HG03442 (cell line): ENCODE measurements around the gene MACF1.
A peak's percentile ranks its signal among the peaks of the same experiment; 100 is the strongest.
"Not testable (repeated sequence)": the region's sequence is repeated elsewhere in the genome, so short reads cannot be mapped to it uniquely, and the experiment has no call there.

ENCODE experiments used
- ATAC-seq: cut with Tn5 transposase; IDR thresholded peaks from one replicate; pipeline ENCODE4 v1.9.1; 2021; ENCODE audit warnings: mild to moderate bottlenecking, moderate library complexity; ENCODE audit not compliant: unreplicated experiment

The MACF1 gene

DNA sequence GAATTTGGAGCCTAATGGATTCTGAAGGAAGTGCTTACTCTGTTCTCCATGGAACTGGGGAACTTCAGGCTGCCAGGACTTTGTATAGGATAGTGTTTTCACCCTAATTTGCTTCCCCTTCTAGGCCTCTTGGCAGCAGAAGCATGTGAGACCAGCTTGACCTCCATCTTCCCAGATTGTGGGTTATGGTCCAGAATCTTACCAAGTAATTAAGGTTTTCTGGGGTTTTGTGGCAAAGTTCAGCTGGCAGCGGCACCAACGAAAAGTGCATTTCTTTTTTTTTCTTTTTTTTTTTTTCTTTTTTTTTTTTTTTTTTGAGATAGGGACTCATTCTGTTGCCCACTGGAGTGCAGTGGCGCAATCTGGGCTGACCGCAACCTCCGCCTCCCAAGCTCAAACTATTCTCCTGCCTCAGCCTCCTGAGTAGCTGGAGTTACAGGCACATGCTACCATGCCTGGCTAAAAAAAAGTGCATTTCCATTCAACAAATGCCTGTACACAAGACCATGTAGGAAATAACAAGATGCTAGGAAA lies 283.6 kb downstream of the MACF1 start:
- no peak for ATAC-seq

DNA sequence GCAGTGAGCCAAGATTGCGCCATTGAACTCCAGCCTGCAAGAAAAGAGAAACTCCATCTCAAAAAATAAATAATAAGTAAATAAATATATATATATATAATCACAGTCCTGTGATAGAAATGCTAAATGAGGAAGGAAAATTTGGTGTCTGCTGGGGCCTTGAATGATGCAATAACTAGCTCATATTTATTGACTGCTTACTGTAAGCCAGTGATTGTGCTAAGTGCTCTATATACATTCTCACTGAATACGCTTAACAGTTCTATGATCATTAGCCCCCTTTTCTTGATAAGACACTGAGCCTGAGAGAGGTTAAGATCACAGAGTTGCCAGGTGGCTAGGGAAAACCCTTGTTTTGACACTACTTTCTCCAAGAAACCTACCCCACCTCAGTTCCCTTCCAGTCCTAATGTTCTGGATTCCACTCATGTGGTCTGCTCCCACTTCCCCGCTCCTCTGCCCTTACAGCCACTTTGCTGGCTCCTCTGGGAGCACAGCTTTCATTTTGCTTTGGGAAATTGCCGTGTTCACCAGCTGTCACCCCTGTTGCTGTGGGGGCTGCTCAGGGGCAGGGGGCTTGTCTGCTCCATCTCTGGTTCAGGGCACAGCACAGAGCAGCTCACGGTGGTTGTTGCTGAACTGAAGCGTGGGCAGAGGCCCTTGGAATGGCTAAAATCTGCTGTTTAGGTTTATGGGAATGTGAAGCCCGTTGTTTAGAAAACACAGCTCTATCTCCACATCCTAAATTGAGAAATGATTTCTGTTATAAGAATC lies 284.5 kb downstream of the MACF1 start:
- no peak for ATAC-seq

DNA sequence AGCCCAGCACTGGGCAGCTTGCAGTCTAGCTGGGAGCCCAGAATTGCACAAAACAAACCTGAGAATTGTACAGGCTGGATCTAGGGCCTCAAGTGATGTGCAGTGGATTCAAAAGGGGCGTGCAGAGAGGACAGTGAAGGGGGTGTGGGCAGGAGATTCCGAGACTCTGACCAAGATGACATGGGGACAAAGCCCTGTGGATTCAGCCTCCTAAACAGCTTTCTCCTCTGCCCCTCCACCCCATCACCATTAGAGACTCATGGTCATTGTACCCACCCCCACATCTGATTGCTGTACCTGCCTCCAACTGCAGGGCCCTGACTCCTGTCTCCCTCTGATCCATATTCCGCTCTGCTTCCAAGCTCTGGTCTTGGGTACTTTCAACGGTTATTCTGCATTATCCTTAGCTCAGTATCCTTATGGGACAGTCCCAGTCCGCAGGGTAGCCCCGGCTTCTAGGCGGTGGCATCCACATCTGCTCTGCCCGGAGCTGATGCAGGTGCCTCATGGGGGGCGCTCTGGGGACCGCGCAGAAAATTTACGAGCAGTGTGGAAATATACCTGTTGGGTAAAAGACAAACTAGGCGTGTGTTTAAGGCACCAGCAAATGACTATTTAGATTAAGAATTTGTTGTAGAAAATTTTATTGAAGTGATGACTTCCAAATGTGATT lies 285.2 kb downstream of the MACF1 start:
- no peak for ATAC-seq

DNA sequence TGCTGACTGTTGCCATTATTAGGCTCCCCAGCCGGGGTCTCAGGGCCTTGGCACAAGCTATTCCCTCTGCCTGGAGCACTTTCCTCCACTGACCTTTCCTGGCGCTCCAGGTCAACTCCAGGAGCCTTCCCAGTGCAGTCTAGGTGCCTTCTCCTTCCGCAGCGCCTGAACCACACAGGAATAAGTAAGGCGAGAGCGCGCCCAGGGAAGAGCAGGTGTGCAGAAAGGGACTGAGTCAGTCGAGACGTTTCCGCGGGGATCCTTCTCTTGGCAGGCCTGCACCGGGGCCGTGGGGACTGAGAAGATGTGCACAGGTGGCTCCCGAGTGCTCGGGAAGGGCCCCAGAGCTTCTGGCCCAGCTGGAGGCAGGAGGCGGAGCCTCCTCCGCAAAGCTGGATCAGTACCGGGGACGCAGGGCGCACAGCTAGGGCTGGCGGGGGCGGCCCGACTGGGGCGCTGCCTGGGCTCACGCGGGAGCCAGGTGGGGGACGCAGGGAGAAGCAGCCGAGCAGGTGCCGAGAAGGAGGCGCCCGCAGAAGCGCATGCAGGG lies 286.2 kb downstream of the MACF1 start:
- ATAC-seq, result peak; percentile 23

DNA sequence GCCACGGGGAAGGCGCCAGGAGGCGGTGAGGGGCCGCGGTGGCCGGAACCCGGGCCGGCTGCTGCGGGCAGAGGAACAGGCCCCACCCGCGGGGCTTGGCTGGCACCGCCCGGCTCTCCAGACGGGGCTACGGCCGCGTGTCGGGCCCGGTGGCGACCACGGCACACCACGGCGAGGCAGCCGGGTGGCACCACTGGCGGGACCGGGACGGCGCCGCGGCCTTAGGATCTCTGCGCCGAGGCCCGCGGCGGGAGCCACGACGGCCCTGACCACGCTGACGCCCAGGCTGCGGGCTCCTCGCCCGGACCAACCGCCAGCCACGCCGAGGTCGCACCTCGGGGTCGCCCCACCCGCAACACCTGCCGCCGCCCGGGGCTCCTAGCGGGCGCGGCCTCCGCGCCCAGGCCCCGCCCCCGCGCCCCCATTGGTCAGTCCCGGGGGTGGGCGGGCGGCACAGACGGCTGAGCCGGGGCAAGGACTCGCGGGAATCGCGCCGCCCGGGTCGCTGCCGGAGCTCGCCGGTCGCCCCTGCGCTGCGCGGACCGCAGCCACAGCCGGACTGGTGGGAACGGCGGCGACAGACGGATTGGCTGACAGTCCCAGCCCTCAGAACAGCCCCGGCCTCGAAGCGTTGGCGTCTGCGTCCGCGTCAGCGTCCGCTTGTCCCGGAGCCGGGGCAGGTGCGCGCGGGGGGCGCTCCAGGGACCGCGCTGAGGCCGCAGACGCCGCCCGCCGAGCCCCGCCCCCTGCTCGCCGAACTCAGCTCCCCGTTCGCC lies 286.8 kb downstream of the MACF1 start, which contains the start of gene BMP8A:
BMP8A (plus strand) TSS at position 491 of the 776 bp plus-strand sequence. CDS start 356 bp downstream, outside the sequence.
- ATAC-seq, result peak; percentile 58

DNA sequence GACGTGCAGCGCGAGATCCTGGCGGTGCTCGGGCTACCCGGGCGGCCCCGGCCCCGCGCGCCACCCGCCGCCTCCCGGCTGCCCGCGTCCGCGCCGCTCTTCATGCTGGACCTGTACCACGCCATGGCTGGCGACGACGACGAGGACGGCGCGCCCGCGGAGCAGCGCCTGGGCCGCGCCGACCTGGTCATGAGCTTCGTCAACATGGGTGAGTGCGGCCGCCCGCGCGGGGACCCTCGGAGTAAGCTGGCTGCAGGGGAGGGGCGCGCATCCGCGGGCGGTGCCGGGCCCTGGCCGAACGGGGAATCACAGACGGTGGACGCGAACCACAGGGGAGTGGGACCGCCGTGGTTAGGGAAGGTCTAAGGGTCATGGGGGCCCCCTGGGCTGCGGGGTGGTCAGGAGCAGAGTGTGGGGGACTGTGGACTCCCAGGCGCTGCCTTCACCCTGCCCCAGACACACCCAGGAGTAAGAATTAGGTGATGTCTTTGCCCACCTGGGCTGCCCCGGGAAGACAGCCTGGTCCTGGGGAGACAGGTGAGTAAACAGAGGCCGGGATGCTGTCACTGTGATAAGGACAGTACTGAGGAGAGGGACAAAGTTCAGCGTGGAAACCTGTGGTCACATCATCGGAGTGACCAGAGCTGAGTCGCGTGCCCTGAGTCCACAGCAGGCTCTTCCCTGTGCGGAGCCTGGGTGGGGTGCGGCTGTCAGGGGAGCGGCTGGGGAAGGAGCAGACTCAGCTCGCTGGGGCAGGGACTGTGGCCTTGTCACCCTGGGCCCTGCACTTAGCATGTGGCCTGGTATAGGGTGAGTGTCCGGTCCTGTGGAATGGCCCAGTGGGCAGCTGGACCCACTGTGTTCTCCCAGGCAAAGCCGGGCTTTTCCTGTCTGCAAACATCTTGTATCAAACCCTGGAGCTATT lies 287.9 kb downstream of the MACF1 start:
- ATAC-seq, result not testable (repeated sequence)

DNA sequence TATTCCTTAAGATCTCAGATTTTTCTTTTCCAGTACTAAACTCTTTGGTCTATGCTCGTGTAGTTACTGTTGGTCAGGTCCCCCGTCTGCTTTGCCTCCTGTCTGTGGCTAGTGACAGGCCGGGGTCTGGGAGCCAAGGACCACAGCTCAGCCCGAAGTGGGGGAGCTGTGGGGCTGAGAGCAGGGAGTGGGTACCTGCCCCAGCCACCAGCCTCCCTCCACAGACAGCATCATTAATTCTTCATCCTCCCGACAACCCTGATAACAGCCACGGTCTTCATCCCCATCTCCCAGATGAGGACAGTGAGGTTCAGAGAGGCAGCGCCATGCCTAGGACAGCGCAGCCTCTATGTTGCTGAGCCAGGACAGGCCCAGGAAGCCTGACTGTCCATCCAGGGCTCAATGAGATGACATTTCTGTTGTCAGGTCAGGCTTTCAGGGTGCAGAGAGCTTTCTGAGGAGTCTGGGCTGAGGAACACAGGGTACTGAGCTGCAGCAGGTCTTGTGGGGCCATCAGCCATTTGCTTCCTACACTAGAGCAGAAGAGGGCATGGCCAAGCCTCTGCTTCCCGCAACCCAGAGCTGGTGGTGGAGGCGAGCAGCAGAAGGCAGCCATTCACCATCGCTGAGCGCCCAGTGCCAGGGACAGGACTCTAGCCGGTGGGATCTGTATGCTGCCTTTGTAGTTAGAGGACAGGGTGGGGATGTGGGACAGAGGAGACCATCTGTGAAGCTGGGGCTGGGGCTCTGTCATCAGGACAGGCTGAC lies 288.7 kb downstream of the MACF1 start:
- ATAC-seq, result not testable (repeated sequence)

DNA sequence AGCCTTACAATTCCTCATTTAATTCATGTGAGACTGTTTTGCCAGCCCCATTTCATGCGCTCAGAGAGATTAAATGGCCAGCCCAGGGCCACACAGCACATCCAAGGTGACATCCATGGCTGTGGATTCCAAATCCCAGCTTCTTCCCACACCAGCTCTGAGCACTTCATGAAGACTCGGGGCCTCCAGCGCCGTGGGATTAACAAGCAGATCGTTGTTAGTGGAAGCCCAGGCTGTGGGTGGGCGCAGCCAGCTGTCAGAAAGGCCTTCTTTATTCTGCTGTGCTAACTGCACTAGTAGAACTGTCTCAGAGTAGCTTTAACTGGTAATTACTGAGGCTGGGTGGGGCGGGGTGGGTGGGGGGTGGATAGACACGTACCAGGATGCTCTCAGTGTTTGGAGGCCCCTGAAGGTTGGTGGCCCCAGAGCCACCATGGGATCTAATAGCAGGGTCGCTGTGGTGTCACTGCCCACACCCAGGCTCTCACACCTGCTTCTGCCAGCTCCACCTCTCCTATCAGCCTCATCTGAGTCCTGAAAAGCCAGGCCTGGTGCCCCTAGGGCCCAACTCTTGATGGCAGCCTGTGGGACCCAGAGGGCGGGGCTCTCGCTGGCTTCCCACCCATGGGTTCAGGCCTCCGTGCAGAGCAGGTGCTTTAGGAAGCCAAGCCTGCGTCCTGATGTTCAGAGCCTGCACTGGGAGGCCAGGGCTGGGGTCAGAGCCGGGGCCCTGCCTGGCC lies 290.3 kb downstream of the MACF1 start:
- no peak for ATAC-seq

DNA sequence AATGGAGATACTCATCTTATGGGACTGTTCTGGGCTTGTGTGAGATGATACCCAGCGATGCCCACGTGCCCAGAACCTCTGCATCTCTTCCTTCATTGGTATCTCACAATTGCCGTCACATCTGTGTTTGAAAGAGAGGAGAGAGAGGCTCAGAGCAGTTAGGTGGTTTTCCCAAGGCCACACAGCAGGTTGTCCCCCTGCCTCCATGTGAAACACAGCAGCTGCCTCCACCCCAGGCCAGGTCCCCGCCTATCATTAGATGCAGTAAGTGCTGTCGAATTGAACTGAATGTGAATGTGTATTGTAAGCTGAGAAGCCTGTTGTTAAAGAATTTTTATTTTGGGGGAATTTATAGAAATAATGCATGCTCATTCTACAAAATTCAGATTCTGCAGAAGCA lies 292.0 kb downstream of the MACF1 start:
- ATAC-seq, result not testable (repeated sequence)

DNA sequence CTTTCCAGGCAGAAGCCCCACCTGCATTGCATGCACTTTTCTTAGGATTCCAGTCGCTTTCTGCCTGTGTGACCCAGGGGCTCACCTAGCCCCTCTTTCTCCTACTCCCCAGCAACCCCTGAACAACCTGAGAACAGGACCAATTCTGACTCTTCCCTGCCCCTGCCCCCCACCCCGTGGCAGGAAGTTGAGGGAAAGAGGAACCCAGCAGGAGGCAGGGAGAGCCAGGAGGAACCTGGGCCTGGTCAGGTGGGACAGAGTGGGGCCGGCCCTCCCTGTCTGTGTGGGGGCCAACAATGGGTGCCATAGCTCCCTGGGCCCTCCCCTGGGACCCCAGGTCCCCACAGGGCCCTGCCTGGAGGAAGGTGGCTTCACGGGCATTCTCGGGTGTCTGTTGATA lies 293.1 kb downstream of the MACF1 start:
- no peak for ATAC-seq

DNA sequence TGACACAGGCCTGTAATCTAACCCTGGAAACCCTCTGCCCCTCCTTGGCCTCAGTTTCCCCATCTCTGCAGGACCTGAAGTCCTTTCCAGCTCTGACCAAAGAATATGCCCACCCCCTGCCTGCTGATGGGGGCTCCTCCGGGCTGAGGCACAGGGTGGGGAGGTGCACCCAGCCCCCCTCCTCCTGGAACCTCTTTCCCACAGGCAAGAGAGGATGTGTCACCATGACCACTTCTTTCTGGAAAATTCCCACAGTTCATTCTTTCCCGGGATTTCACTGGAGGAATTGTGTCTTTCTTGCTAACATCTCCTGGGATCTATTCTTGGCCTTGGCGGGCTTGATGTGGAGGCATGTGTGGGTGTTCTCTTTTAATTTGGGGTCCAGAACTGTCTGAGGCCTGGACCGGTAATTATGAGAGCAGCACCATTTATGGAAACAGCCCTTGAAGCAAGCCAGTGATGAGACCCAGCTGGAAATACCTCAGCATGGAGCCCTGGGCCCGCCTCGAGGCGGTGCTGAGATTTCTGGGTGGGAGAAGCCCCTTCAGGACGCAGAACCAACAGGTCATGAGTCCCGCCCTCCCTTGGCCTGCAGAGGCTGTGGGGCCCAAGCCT lies 293.7 kb downstream of the MACF1 start:
- not testable (repeated sequence) for ATAC-seq

DNA sequence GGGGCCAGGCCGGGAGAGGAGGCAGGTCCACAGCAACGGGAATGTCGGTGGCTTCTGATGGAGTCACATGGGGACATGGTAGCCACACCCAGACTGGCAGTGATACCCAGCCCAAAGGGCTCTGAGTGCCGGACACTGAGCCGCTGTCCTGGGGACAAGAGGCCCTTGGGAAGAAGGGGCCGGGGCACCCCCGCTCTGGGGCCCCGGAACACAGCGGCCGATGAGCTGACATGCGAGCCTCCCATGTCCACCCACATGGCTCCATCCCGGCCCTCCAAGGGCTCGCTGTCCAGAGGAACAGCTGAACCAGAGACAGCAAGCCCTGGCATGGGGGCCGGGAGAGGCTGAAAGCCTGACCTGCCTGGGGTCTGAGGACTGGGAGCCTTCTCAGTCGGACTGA lies 294.3 kb downstream of the MACF1 start:
- ATAC-seq, result not testable (repeated sequence)

DNA sequence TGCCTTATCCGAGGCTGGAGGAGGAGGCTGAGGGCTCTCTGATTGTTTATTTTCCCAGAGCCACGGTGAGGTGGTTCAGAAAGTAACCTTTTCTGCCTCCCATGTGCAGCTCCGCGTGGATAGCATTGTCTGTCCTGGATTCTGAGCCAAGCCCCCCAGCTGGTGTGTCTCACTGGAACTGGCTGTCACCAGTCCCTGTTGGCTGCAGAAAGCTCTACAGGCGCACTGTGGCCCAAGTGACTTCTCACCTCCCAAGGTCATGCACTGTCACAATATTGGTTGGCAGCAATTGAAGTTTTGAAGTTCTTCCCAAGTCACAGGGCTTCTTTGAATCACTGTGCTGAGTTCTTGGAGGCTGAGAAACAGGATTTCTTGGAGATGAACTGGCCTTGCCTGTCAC lies 295.2 kb downstream of the MACF1 start:
- ATAC-seq, result no peak

DNA sequence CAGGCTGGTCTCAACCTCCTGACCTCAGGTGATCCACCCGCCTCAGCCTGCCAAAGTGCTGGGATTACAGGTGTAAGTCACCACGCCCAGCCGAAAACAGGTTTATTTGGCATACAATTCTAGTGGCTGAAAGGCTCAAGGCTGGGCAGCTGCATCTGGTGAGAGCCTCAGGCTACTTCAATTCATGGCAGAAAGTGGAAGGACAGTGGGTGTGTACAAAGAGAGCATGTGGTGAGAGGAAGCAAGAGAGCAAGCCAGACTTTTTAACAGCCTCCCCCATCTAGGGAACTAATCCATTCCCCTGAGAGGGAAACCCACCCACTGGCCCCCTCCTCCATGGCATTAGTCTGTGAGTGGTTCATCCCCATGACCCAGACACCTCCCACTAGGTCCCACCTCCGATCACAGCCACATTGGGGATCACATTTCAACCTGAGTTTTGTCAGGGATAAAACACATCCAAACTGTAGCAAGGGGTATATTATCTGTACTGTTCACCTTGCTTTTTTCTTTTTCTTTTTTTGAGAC lies 296.4 kb downstream of the MACF1 start:
- no peak for ATAC-seq

DNA sequence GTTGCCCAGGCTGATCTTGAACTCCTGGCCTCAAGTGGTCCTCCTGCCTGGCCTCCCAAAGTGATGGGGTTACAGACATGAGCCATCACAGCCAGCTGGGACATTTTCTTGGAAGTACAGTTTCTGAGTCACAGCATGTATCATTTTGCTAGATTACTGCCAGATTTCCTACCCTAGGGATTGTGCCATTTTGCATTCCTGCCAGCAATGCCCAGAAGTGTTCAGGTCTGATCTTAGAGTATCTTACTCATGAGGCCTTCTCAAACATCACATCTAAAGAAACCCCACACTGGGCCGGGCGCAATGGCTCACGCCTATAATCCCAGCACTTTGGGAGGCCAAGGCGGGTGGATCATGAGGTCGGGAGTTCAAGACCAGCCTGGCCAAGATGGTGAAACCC lies 297.2 kb downstream of the MACF1 start:
- no peak for ATAC-seq

DNA sequence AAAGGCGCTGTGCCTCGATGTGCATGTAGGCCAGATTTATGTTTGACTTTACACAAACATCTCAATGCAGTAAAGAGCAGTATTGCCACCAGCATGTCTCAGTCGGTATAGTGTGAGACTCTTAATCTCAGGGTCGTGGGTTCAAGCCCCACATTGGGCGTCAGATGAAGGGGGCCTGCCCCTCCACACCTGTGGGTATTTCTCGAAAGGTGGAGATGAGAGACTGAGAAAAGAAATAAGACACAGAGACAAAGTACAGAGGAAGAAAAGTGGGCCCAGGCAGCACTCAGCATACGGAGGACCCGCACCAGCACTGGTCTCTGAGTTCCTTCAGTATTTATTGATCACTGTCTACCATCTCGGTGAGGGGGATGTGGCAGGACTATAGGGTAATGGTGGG lies 299.9 kb downstream of the MACF1 start:
- not testable (repeated sequence) for ATAC-seq

DNA sequence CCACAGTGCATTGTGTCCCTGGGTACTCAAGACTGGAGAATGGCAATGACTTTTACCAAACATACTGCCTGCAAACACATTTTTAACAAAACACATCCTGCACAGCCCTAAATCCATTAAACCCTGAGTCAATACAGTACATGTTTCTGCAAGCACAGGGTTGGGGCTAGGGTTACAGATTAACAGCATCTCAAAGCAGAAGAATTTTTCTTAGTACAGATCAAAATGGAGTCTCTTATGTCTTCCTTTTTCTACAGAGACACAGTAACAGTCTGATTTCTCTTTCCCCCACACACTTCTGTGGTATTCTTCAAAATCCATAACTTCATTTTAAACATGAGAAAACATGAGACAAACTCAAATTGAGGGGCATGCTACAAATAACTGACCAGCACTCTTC lies 300.8 kb downstream of the MACF1 start:
- ATAC-seq, result no peak
